CD4-positive, alpha-beta T cell treated with Interleukin-6 at 100 ng/mL for 8 hours (primary cell): ENCODE measurements around the gene XYLT2.
"Not testable (repeated sequence)": the region's sequence is repeated elsewhere in the genome, so short reads cannot be mapped to it uniquely, and the experiment has no call there.

Experiments
- DNase-seq: peaks from one replicate; pipeline ENCODE4 v3.0.0-alpha.2; 2020; ENCODE audit warnings: mixed read lengths, low spot score

Gene XYLT2

GRCh38 chr17:50319306-50320004, 26.5 kb upstream of the XYLT2 start:
- no peak for DNase-seq

DNA sequence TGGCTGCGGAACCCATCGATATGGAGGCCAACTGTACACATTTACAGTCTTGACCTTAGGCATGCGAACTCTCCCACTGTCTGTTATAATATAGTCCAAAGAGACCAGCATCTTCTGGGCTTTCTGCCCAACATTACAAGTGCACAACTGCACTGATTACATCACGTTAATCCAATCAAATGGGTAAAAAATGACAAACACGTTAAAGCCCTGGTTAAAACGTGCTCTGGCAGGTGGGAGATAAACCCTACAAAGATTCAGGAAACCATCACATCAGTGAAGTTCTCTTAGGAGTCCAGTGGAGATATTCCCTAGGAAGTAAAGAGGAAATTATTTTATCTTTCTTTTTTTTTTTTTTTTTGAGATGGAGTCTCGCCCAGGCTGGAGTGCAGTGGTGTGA, 23.7 kb upstream of the XYLT2 start:
- no peak for DNase-seq

GRCh38 chr17:50323060-50323459, 22.9 kb upstream of the XYLT2 start:
- no peak for DNase-seq

- no peak for DNase-seq
Observed at GRCh38 chr17:50325906-50326305, 20.0 kb upstream of the XYLT2 start.

- no peak for DNase-seq
Observed at GRCh38 chr17:50326831-50327364, 19.0 kb upstream of the XYLT2 start.

GRCh38 chr17:50328363-50329325, 17.3 kb upstream of the XYLT2 start:
- no peak for DNase-seq

GRCh38 chr17:50329716-50330115, 16.2 kb upstream of the XYLT2 start:
- no peak for DNase-seq

- DNase-seq = no peak
Observed at GRCh38 chr17:50330151-50330775, 15.7 kb upstream of the XYLT2 start.

GRCh38 chr17:50331085-50331791, 14.7 kb upstream of the XYLT2 start:
- DNase-seq = no peak

DNA sequence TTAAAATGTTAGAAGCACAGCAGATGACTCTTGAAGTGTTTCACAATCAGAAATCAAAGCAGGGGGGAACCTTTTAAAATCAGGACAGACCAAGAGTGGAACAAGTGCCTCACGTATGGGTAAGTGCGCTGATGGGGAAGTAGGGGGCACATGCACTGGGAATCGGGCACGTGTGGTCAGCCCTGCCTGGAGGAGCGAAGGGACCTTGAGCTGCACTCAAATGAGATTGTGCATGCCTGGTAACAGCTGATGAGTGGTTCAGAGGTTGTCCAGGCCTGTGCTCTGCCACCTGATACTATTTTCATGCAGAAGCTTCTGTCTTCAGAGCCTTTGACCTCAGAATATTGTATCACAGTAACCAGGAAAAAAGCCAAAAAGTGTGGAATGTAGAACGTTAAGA, 13.7 kb upstream of the XYLT2 start:
- DNase-seq = no peak

- not testable (repeated sequence) for DNase-seq
Observed at GRCh38 chr17:50333291-50334057, 12.5 kb upstream of the XYLT2 start.

DNA sequence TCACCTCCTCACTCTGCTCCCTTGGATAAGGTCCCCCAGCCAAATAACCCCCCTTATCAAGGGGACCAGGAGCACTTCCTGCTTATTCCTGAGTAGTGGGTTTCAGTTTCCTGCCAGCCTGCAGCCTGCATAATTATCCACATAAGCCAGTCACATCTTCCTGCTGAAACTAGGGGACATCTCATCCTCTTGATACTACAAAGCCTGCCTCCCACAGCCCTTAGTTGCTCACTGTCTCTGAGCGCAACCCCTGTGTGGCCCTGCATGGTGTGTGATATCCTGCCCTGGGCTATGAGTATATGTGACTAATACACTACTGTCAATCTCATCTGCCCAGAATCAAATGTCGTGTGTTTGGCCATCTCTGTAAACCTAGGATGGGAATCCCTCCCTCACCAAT, 8.0 kb upstream of the XYLT2 start:
- DNase-seq = no peak

DNA sequence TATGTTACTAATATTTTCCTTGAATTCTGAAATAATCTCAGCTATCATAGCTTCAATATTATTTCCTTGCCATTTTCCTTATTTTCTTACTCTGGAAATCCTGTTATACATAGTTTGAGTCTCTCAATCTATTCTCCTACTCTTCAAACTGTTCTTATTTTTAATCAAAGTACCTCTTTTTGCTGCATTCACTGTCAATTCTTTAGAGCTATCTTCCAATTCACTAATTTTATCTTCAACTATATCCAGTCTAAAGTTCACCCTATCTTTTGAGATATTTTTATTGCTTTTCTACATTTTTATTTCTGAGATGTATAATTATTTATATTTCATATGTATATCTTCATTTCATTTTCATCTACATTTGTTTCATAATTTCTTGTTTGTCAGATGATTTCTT, 7.3 kb upstream of the XYLT2 start:
- DNase-seq = no peak

- DNase-seq = no peak
Observed at GRCh38 chr17:50339381-50339780, 6.5 kb upstream of the XYLT2 start.

GRCh38 chr17:50344731-50345365, 1.1 kb upstream of the XYLT2 start:
- DNase-seq = no peak

DNA sequence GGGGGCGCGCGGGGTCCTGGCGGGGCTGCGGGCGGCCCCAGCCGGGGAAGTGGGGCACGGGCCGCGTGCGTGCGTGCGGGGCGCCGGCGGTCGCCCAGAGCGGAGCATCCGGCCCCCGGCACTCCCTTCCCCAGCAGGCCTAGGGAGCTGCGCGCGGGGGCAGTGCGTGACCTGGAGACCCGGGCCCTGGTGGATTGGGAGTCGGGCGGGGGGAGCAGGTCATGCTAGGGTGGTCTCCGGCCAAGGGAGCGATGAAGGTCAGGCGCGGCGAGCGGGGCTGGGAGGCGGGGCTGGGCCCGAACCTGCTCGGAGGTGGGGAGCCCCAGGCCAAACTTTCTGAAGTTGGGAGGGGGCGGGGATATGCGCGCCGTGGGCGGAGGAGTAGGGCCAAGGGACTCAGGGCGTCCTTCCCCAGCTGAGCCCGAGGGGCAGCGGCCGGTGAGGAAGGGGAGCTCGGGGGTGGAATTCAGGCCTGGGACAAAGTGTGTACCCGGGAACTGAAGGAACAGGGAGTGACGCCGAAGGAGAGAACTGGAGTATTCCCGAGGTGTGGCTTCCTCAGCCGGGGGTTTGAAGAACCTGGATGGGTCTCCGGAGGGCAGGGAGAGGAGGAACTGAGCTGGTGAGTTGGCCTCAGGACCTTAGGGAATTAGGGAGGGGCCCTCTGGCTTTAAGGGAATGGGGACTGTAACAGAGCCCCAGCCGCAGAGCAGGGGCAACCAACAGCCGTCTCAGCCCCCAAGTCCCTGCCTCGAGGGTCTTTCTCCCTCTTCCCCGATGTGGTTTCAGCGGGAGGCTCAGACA, 589 bp downstream of the XYLT2 start:
- DNase-seq = no peak

GRCh38 chr17:50347117-50347893, 1.4 kb downstream of the XYLT2 start:
- DNase-seq = no peak

- no peak for DNase-seq
Observed at GRCh38 chr17:50347894-50348291, 2.0 kb downstream of the XYLT2 start.
